Chondrocyte (in vitro differentiated cells): Measurements from ENCODE around the gene BAG5. TPM values are rescaled to one million over a fixed set of nuclear protein-coding genes. Genes with fewer than 3 reads are reported as not detected.
A peak's percentile ranks its signal among the peaks of the same experiment; 100 is the strongest.
"Not testable (repeated sequence)": the region's sequence is repeated elsewhere in the genome, so short reads cannot be mapped to it uniquely, and the experiment has no call there.

ENCODE experiments used
- DNase-seq: peaks from one replicate; pipeline ENCODE4 v3.0.0; 2021; ENCODE audit warnings: mixed read lengths, low spot score
- H3K27ac Mint-ChIP-seq: one replicate; pipeline ENCODE4 v1.8.0; 2021; ENCODE audit warnings: mild to moderate bottlenecking, moderate library complexity, mixed read lengths; ENCODE audit not compliant: unreplicated experiment
- H3K27me3 Mint-ChIP-seq: 2 replicates; pipeline ENCODE4 v1.8.0; 2021; ENCODE audit warnings: low read depth, mixed read lengths
- H3K36me3 Mint-ChIP-seq: 2 replicates; pipeline ENCODE4 v1.8.0; 2021; ENCODE audit warnings: low read depth, mixed read lengths
- H3K4me1 Mint-ChIP-seq: 2 replicates; pipeline ENCODE4 v1.8.0; 2021; ENCODE audit warnings: low read depth, mild to moderate bottlenecking, mixed read lengths
- H3K4me3 Mint-ChIP-seq: one replicate; pipeline ENCODE4 v1.8.0; 2021; ENCODE audit warnings: mild to moderate bottlenecking, moderate library complexity, mixed read lengths; ENCODE audit not compliant: unreplicated experiment
- H3K9me3 Mint-ChIP-seq: 2 replicates; pipeline ENCODE4 v1.8.0; 2021; ENCODE audit warnings: low read depth, mixed read lengths
- CTCF ChIP-seq: fragments of 200-600 bp; sonication (generic); IDR thresholded peaks from 2 replicates; pipeline ENCODE4 v1.5.0; 2021; ENCODE audit warnings: antibody characterized with exemption, mild to moderate bottlenecking, moderate library complexity
- total RNA-seq: library from RNA; stranded (reverse); gene quantifications from 3 replicates; pipeline ENCODE4 v1.2.1, GENCODE V29; 2021

BAG5 gene
- total RNA-seq, 1 donor from 2014 or later, result 22.6 TPM

- no peaks in the 10 kb centered on the region for H3K36me3 Mint-ChIP-seq
- DNase-seq, result no peak
- TF ChIP-seq CTCF, result no peak
- no peaks in the 10 kb centered on the region for H3K27me3 Mint-ChIP-seq
- H3K27ac Mint-ChIP-seq, result peak overlapping the region; percentile 98
- peak overlapping the region; percentile 92 for H3K4me3 Mint-ChIP-seq
- H3K9me3 Mint-ChIP-seq, result no peaks in the 10 kb centered on the region
- peaks cover 49% of the 10 kb centered on the region for H3K4me1 Mint-ChIP-seq
Measured at GRCh38 chr14:103527408-103528145, 34.9 kb downstream of the BAG5 start.

DNA sequence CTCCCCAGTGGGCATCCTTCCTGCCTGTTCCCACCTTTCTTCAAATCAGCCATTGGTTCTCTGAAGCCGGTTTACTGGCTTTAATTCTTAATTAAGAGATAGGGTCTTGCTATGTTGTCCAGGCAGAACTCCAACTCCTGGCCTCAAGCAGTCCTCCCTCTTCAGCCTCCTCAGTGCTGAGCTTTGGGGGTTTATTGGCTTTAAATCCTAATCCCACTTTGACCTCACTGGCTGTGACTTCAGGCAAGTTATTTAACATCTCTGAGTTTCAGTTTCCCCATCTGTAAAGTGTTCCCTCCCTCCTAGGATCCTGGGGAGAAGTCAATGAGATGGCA lies 35.6 kb downstream of the BAG5 start:
- TF ChIP-seq CTCF, result no peak
- Mint-ChIP-seq H3K27me3 (no peaks in the 10 kb centered on the region), H3K9me3 (no peaks in the 10 kb centered on the region), H3K27ac (no peak overlapping the region), H3K4me3 (no peak overlapping the region), H3K4me1 (peaks cover 49% of the 10 kb centered on the region), H3K36me3 (no peaks in the 10 kb centered on the region)
- DNase-seq, result no peak

DNA sequence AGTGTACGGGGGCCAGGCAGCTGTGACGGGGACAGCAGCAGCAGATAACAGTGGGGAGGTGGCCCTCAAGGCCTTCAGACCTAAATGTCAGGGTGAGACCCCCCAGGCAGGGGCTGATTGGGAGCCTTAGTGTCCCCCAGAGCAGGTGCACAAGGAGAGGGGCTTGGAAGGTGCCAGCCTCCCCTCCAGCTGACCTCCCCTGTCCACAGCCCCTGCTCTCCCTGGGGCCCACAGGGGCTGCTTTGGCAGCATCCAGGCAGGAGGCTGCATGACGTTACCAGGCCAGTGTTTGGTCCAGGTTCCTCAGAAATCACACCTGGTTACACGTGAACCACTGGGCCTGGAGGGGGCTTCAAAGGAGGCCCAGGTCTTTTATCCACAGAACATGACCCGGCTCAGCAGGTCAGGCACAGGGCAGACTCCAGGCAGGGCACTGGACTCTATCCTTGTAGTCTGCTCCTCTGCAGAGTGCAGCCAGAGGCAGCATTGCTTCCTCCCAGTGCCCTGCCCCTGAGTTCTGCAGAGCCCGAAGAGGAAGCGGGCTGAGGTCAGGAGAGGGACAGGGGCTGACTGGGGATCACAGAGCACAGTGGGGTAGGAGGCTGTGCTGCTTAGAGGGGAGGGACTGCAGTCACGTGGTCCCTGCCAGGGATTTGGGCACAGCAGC lies 36.1 kb downstream of the BAG5 start:
- no peak for TF ChIP-seq CTCF
- Mint-ChIP-seq H3K4me1 (peaks cover 47% of the 10 kb centered on the region), H3K4me3 (no peak overlapping the region), H3K36me3 (no peaks in the 10 kb centered on the region), H3K9me3 (no peaks in the 10 kb centered on the region), H3K27ac (no peak overlapping the region), H3K27me3 (no peaks in the 10 kb centered on the region)
- DNase-seq, result no peak

DNA sequence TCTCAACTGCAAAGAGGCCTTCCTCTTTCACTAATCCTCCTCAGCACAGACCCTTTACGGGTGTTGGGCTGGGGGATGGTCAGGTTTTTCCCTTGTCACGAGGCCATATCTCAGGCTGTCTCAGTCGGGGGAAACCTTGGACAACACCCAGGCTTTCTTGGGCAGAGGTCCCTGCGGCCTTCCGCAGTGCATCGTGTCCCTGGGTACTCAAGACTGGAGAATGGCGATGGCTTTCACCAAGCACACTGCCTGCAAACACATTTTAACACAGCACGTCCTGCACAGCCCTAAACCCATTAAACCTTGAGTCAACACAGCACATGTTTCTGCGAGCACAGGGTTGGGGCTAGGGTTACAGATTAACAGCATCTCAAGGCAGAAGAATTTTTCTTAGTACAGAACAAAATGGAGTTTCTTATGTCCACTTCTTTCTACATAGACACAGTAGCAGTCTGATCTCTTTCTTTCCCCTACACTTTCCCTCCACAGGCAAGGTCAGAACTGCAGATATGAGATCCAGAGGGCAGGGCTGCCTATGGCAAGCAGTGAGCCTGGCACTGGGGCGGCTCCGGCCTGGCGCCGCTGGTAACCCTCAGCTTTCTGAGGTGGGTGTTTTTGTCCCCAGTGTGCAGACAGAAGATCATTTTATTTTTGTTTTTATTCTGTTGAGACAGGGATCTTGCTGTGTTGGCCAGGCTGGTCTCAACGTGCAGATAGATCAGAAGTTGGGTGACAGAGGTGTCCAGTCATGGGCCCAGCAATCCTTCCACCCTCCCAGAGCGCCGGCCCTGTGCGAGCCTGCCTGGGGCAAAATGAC lies 36.8 kb downstream of the BAG5 start:
- DNase-seq, H3K9me3 Mint-ChIP-seq, H3K36me3 Mint-ChIP-seq, H3K27me3 Mint-ChIP-seq, H3K4me3 Mint-ChIP-seq: not testable (repeated sequence)
- Mint-ChIP-seq H3K4me1 (peaks cover 43% of the 10 kb centered on the region), H3K27ac (peak overlapping the region; percentile 38)

- Mint-ChIP-seq H3K4me3 (no peak overlapping the region), H3K27ac (peak overlapping the region; percentile 43), H3K27me3 (no peaks in the 10 kb centered on the region), H3K36me3 (no peaks in the 10 kb centered on the region), H3K4me1 (peaks cover 38% of the 10 kb centered on the region), H3K9me3 (no peaks in the 10 kb centered on the region)
- TF ChIP-seq CTCF, result peak; percentile 11
- no peak for DNase-seq
Measured at GRCh38 chr14:103524002-103524935, 38.2 kb downstream of the BAG5 start.
